Measurements from ENCODE around the gene REXO4. TPM values are rescaled to one million over a fixed set of nuclear protein-coding genes. Genes with fewer than 3 reads are reported as not detected.

Gene REXO4
- total and polyA plus RNA-seq, 2 donors (not counting 3 experiments of a cell fraction or from before 2014, with no cell fraction given): 19.5 to 29.5 TPM

DNA sequence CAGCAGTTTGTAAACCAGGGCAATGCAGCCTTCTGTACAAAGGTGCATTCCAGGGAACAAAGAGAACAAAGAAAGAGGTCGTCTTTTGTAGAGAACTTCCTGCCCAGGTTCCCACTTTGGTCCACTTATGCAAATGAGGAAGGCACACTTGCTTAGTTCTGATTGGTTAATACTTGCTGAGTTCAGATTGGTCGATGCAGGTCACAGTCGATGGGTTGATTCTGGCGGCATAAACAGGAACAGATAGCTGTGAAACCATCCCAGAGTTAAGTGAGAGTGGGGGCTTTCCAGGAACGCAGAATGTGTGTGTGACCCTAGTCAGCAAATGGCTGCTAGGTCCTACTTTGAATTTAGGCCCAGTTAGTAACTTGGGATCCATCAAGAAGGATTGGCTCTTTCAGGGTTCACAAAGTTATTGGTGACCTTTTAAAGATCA lies 2.6 kb upstream of the REXO4 start:
- Histone ChIP-seq H3K4me2 (ENCODE audit: insufficient read depth, low read length) (no peak overlapping the region), H3K36me3 (ENCODE audit: control insufficient read depth in 2 of 2, extremely low read depth in 1 of 2, insufficient read depth in 2 of 2, low read length in 2 of 2) (peaks cover 0 to 1% of the 10 kb centered on the region in 2 experiments), H3K79me2 (ENCODE audit: control insufficient read depth, insufficient read depth, low read length) (peaks cover 23% of the 10 kb centered on the region), H3K9me1 (replicated peaks; ENCODE audit: control insufficient read depth, extremely low read depth, insufficient read depth, low read length) (no peaks in the 10 kb centered on the region), H4K20me1 (replicated peaks; ENCODE audit: control insufficient read depth, extremely low read depth, insufficient read depth, low read length) (no peaks in the 10 kb centered on the region), H3K4me1 (ENCODE audit: control insufficient read depth, extremely low read depth, insufficient read depth, low read length) (peaks cover 9% of the 10 kb centered on the region), H3K27me3 (ENCODE audit: control insufficient read depth in 2 of 2, insufficient read depth in 2 of 2, low read length in 2 of 2) (no peaks in the 10 kb centered on the region), H2AFZ (ENCODE audit: low read depth, low read length) (no peak overlapping the region), H3K9ac (replicated peaks; ENCODE audit: extremely low read depth, insufficient read depth, low read length) (no peak overlapping the region), H3K27ac (ENCODE audit: insufficient read depth, low read depth, low read length) (no peak overlapping the region), H3K9me3 (replicated peaks; ENCODE audit: control insufficient read depth, insufficient read depth, low read length) (no peaks in the 10 kb centered on the region), H3K4me3 (replicated peaks in 1 of 3; ENCODE audit: insufficient read depth in 1 of 3, low read depth in 1 of 3, low read length in 3 of 3) (no peak overlapping the region)
- no peak for DNase-seq (ENCODE audit: low read depth, low spot score)
- CTCF ChIA-PET: no interaction called here
- FAIRE-seq: no peak
- intact Hi-C loops (cut with micrococcal nuclease) (no loop called here), dilution Hi-C loops (cut with MboI; ENCODE audit: extremely low pct_ligation_motif_present, low sequenced_read_pairs) (no loop called here)
- no TSS peak for BruUV-seq (replicated peaks)
- POLR2A ChIA-PET: no interaction called here
- TF ChIP-seq EZH2 (IDR thresholded peaks at IDR 0.05; ENCODE audit: borderline replicate concordance, low read depth, low read length, severe bottlenecking): no peak
- TF ChIP-seq, protein P1, sequence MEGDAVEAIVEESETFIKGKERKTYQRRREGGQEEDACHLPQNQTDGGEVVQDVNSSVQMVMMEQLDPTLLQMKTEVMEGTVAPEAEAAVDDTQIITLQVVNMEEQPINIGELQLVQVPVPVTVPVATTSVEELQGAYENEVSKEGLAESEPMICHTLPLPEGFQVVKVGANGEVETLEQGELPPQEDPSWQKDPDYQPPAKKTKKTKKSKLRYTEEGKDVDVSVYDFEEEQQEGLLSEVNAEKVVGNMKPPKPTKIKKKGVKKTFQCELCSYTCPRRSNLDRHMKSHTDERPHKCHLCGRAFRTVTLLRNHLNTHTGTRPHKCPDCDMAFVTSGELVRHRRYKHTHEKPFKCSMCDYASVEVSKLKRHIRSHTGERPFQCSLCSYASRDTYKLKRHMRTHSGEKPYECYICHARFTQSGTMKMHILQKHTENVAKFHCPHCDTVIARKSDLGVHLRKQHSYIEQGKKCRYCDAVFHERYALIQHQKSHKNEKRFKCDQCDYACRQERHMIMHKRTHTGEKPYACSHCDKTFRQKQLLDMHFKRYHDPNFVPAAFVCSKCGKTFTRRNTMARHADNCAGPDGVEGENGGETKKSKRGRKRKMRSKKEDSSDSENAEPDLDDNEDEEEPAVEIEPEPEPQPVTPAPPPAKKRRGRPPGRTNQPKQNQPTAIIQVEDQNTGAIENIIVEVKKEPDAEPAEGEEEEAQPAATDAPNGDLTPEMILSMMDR (IDR thresholded peaks at IDR 0.05; ENCODE audit: extremely low read depth in 1 of 2, insufficient read depth in 1 of 2, low read depth in 1 of 2, low read length in 2 of 2): no peak
- TF ChIP-seq, protein P2, sequence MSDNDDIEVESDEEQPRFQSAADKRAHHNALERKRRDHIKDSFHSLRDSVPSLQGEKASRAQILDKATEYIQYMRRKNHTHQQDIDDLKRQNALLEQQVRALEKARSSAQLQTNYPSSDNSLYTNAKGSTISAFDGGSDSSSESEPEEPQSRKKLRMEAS (IDR thresholded peaks at IDR 0.05; ENCODE audit: insufficient read depth, insufficient read length): no peak
- no peak for TF ChIP-seq POLR2A (IDR thresholded peaks at IDR 0.05; ENCODE audit: low read depth, low read length)
- no peak for TF ChIP-seq GATA2 (IDR thresholded peaks at IDR 0.05; ENCODE audit: insufficient read depth, insufficient read length, low read depth, low read length)
- no peak for TF ChIP-seq POLR2AphosphoS5 (IDR thresholded peaks at IDR 0.05; ENCODE audit: insufficient read depth, low read depth, low read length)
- TF ChIP-seq JUN (IDR thresholded peaks at IDR 0.05; ENCODE audit: borderline replicate concordance, insufficient read depth, insufficient read length, low read depth): no peak
- TF ChIP-seq FOS (IDR thresholded peaks at IDR 0.05; ENCODE audit: borderline replicate concordance, insufficient read depth, low read length): no peak

All from endothelial cell of umbilical vein (primary cell).